Smooth muscle cell of the umbilical artery (primary cell): ENCODE measurements around the gene AKT1S1. TPM values are rescaled to one million over a fixed set of nuclear protein-coding genes. Genes with fewer than 3 reads are reported as not detected.

Source experiments
- total RNA-seq: library from RNA; depleted of rRNA; stranded (reverse); fragments of >200 nt; gene quantifications from 2 replicates; pipeline ENCODE4 v1.2.3, GENCODE V29; 2014

The AKT1S1 gene
- total RNA-seq = 9.8 and 13.5 TPM in 2 replicates

DNA sequence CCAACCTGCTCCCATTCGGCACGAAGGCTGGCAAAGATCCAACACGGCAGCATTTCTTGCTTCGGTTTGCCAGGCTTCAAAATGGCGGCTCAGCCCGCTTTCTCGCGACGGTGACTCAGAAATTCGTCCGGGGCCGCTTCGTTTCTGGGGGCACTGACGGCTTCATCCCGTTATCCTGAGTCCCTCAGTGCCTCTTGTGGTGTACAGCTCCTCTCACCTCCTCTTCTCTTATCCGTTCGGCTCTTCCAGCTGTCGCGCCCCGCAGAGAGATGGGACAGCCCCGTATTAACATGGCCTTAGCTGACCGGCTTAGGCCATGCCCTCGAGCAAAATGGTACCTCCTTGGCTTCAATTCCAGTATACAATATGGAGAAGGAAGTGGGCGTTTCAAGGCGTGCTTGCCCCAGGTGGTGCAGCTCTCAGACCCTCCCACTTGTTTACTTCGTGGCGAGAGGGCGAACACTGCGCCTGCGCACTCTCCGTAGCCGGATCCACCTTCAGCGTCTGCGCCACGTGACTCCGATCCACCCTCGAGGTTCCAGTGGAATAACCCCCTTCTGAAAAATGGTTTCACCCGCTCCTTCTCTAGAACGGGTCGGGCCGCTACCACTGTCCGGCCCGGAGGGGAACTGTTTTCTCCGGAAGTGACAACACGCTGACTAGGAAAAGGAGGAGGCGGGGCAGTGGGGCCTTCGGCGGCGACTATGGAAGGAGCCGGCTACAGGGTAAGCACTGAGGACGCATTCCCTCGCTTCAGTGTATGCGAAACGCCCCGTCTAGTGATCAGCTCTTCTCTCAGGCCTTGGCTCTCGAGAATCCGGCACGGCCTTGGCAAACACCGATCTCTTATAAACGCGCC, at the start of gene AKT1S1, which contains the start of gene TBC1D17:
Gene AKT1S1 (minus strand): TSS at position 336 of the 859 bp plus-strand sequence. CDS start 4,060 bp downstream, outside the sequence.
Gene TBC1D17 (plus strand): TSS at position 683 of the 859 bp plus-strand sequence. CDS start 22 bp downstream, at position 705.

DNA sequence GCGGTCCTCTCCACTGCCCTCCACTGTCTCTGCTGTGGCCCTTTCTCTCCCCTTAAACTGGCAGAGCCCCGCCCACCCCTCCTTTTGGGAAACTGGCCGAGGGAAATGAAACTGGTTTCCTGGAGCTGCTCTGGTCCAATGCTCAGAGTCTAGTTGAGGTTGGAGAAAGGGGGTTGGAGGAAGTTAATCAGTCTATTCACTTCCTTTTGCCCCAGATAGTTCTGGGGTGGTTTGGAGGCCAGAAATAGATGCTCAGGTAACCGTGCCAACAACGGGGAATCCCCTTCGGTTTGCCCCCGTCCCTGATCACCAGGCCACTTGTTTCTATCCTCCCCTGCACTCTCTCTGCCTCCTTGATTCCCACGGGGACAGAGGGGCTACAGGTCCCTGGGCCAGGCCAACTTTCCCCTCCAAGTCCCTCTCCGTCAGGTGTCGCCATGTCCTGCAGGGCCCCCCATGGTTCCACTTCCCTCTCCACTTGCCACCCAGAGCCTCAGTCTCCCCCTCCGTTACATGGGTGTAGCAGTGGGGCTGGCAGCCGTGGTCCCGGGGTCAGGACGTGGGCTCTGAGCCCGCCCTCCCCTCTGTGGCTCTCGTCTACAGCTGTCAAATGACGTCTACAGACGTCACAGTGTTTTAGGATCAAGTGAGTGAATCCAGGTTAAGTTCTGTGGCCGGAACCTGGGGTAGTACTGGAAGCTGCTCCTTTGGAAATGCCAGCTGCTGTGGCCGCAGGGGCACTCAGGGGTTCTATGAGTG, 19.9 kb upstream of the AKT1S1 start, which contains the start of gene IL4I1:
Gene IL4I1 (minus strand): TSS at position 25 of the 759 bp plus-strand sequence. CDS start 727 bp downstream, outside the sequence.

DNA sequence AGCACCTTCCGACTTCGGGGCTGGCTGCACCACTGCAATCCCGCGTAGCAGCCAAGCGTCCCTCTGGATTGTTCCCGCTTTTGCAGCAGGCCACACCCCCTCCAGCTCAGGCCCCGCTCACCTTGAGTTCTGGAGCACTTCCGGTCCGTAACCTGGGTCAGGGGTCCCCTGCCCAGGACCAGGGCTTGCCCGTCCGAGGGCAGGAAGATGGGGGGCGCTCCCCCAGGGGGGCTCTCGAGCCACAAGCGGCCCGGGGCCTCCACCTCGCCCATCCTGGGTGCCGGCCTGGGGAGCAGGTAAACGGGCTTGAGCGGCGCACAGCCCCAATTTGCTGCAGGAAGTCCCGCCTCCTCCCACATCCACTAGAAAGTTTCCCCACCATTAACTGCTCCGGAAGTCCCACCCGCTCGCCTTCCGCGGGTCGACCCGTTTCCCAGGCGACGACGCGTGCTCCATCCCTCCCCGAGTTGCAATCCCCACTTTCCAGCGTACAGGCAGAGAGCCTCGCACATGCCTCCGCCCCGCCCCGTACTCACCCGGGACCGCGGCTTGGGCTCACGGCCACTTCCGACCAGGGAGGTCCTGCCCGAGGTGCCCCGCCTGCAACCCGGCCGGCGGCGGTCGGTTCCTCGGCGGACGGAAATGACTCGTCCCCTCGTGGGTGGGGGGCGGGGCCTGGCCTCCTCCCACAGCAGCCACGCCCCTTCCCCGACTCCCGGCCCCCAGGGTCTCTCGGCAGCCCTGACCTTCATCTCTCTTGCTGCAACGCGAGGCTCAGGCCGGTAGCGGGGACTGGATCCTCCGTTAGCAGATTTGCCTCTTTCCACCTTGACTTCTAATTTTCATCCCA, 10.0 kb downstream of the AKT1S1 start, which contains the start of gene PNKP:
Gene PNKP (minus strand): TSS at position 644 of the 850 bp plus-strand sequence. CDS start 372 bp downstream, at position 272.

DNA sequence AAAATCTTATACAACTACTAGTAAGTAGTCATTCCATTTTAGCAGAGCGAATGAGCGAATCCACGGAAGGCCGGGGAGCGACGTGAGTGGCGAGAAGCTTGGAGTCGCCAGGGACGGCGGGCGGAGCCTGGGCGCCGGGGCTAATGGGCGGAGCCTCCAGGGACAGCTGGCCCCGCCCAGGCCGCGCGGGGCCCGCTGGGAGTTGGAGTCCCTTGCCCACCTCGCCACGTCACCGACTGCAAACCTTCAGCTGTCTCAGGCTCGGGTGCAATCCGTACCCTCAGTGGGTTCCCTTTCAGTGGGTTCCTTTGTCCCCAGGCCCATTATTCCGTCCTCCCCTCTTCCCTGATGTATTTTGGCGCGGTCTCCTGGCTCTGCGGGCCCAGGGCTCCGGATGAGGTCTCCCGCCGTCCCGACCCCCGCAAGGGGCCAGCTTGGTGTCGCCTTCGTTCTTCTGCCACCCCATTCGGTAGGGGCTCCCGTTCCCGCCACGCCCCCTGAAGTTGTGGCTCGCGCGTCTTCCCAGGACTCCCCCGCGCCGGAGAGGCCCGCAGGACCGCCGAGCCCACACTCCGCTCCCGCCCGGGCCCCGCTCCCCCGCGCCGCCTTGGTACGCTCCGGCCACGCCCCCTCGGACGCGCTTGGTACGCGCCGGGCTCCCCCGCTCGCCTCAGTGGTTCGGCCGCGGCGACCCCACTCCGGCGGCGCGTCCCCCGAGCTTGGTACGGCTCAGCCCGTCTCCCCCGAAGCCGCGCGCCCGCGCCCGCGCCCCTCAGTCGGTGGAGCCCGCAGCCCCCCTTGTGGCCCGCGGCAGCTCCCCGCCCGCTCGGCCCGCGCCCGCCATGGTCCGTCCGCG, 26.4 kb downstream of the AKT1S1 start, which contains the start of gene PTOV1:
Gene PTOV1 (plus strand): TSS at position 673 of the 856 bp plus-strand sequence.

Other genes with a start within 250 kb of the AKT1S1 start
- gene RRAS, start 237.2 kb downstream of the AKT1S1 start, total RNA-seq = 45.1 and 75.3 TPM in 2 replicates
- gene SCAF1, start 235.1 kb downstream of the AKT1S1 start, total RNA-seq = 18.4 and 40.9 TPM in 2 replicates
- gene IRF3, start 211.5 kb downstream of the AKT1S1 start, total RNA-seq = 33.0 and 64.1 TPM in 2 replicates
- 1.5 and 2.4 TPM in 2 replicates for gene BCL2L12, start 211.4 kb downstream of the AKT1S1 start, total RNA-seq
- 303 and 388 TPM in 2 replicates for gene PRMT1, start 200.1 kb downstream of the AKT1S1 start, total RNA-seq
- gene ADM5, start 187.8 kb downstream of the AKT1S1 start, total RNA-seq = 0.51 and 0.59 TPM in 2 replicates
- 18.4 and 18.7 TPM in 2 replicates for gene CPT1C, start 186.2 kb downstream of the AKT1S1 start, total RNA-seq
- 0.28 TPM in 1 of 2 replicates, not detected in the other for gene TSKS, start 114.0 kb downstream of the AKT1S1 start, total RNA-seq
- 63.0 and 125 TPM in 2 replicates for gene AP2A1, start 110.4 kb downstream of the AKT1S1 start, total RNA-seq
- gene FUZ, start 64.1 kb downstream of the AKT1S1 start, total RNA-seq = 10.4 and 16.1 TPM in 2 replicates
- gene MED25, start 59.1 kb downstream of the AKT1S1 start, total RNA-seq = 28.9 and 32.4 TPM in 2 replicates
- 58.5 and 74.6 TPM in 2 replicates for gene PTOV1, start 26.2 kb downstream of the AKT1S1 start, total RNA-seq
- 40.2 and 40.4 TPM in 2 replicates for gene PNKP, start 9.8 kb downstream of the AKT1S1 start, total RNA-seq
- gene TBC1D17, start 347 bp upstream of the AKT1S1 start, total RNA-seq = 10.1 and 16.1 TPM in 2 replicates
- 2.1 TPM in 2 replicates for gene IL4I1, start 19.5 kb upstream of the AKT1S1 start, total RNA-seq
- gene ATF5, start 51.9 kb upstream of the AKT1S1 start, total RNA-seq = 4.5 and 4.8 TPM in 2 replicates
- 19.6 and 36.5 TPM in 2 replicates for gene NUP62, start 52.1 kb upstream of the AKT1S1 start, total RNA-seq
- gene SIGLEC11, start 83.8 kb upstream of the AKT1S1 start, total RNA-seq = not detected in 2 replicates
- 21.4 and 22.9 TPM in 2 replicates for gene VRK3, start 148.0 kb upstream of the AKT1S1 start, total RNA-seq
- 5.8 and 6.5 TPM in 2 replicates for gene ZNF473, start 148.7 kb upstream of the AKT1S1 start, total RNA-seq